Stimulated activated CD4-positive, alpha-beta T cell treated with anti-CD3 and anti-CD28 coated beads, Interleukin-15, amount 100 ng/mL, for 24 hours (primary cell): Measurements from ENCODE around the gene NELFE.
"Not testable (repeated sequence)": the region's sequence is repeated elsewhere in the genome, so short reads cannot be mapped to it uniquely, and the experiment has no call there.

ENCODE experiments used
- DNase-seq: peaks from one replicate; pipeline ENCODE4 v3.0.0-alpha.2; 2020

Gene NELFE

GRCh38 chr6:31958741-31959739 lies at the start of gene NELFE, which contains the start of gene SKIC2:
Gene NELFE, minus strand, starts transcription at chr6:31958971. Its CDS starts 525 bp downstream, at chr6:31958446.
Gene SKIC2, plus strand, starts transcription at chr6:31959175. Its CDS starts 18 bp downstream, at chr6:31959193.
- DNase-seq, result peak; percentile 98

- not testable (repeated sequence) for DNase-seq
Observed at GRCh38 chr6:32008037-32008436, 49.3 kb upstream of the NELFE start.

- DNase-seq, result peak; percentile 0
Observed at GRCh38 chr6:32007086-32007485, 48.3 kb upstream of the NELFE start.

- DNase-seq, result peak; percentile 0
Observed at GRCh38 chr6:32005991-32006529, 47.3 kb upstream of the NELFE start.

- peak; percentile 0 for DNase-seq
Observed at GRCh38 chr6:32005538-32005880, 46.7 kb upstream of the NELFE start.

GRCh38 chr6:32004864-32005537 lies 46.2 kb upstream of the NELFE start:
- not testable (repeated sequence) for DNase-seq

GRCh38 chr6:32004393-32004792 lies 45.6 kb upstream of the NELFE start:
- DNase-seq, result not testable (repeated sequence)

GRCh38 chr6:32003301-32003700 lies 44.5 kb upstream of the NELFE start:
- not testable (repeated sequence) for DNase-seq

- not testable (repeated sequence) for DNase-seq
Observed at GRCh38 chr6:32002546-32003268, 43.9 kb upstream of the NELFE start.

GRCh38 chr6:31996385-31996784 lies 37.6 kb upstream of the NELFE start:
- DNase-seq, result not testable (repeated sequence)

GRCh38 chr6:31994421-31994820 lies 35.6 kb upstream of the NELFE start:
- not testable (repeated sequence) for DNase-seq

- DNase-seq, result not testable (repeated sequence)
Observed at GRCh38 chr6:31989363-31989762, 30.6 kb upstream of the NELFE start.

- not testable (repeated sequence) for DNase-seq
Observed at GRCh38 chr6:31981744-31982143, 23.0 kb upstream of the NELFE start, which contains the start of gene C4A. Gene C4A, plus strand, starts transcription at chr6:31982057. Its CDS starts 51 bp downstream, at chr6:31982108.

GRCh38 chr6:31980998-31981397 lies 22.2 kb upstream of the NELFE start:
- not testable (repeated sequence) for DNase-seq

- DNase-seq, result not testable (repeated sequence)
Observed at GRCh38 chr6:31980195-31980876, 21.6 kb upstream of the NELFE start.

- no peak for DNase-seq
Observed at GRCh38 chr6:31979238-31979898, 20.6 kb upstream of the NELFE start.

- no peak for DNase-seq
Observed at GRCh38 chr6:31978831-31979230, 20.1 kb upstream of the NELFE start.

GRCh38 chr6:31977816-31978431 lies 19.2 kb upstream of the NELFE start:
- no peak for DNase-seq

- DNase-seq, result not testable (repeated sequence)
Observed at GRCh38 chr6:31976065-31976464, 17.3 kb upstream of the NELFE start.

GRCh38 chr6:31972709-31973350 lies 14.1 kb upstream of the NELFE start:
- DNase-seq, result peak; percentile 30
